DOHH2 (cell line): ENCODE data around the gene MIA.

ENCODE experiments used
- CTCF ChIP-seq: fragments of 200-600 bp; sonication (generic); IDR thresholded peaks from one replicate; pipeline ENCODE4 v1.5.1; 2014; ENCODE audit warnings: antibody characterized with exemption, mild to moderate bottlenecking, low read depth, low read length; ENCODE audit not compliant: poor library complexity, severe bottlenecking
- EZH2phosphoT487 ChIP-seq: fragments of 200-600 bp; sonication (generic); IDR thresholded peaks from 2 replicates; pipeline ENCODE4 v1.6.1; 2017; ENCODE audit warnings: borderline replicate concordance, mild to moderate bottlenecking, antibody characterized with exemption, low read length, moderate library complexity, mixed read lengths

GRCh38 chr19:40750874-40751537, 24.3 kb upstream of the MIA start, which contains the start of gene SNRPA:
- no peak for TF ChIP-seq CTCF
- no peak for TF ChIP-seq EZH2phosphoT487
